Glutamatergic neuron (in vitro differentiated cells): ENCODE results near the gene PARVB. TPM values are rescaled to one million over a fixed set of nuclear protein-coding genes. Genes with fewer than 3 reads are reported as not detected.

Source experiments
- DNase-seq: peaks from one replicate; pipeline ENCODE4 v3.0.0; 2022
- H3K27ac Mint-ChIP-seq: one replicate; pipeline ENCODE4 v1.8.0; 2020; ENCODE audit warnings: mild to moderate bottlenecking, mixed read lengths, inconsistent platforms; ENCODE audit not compliant: unreplicated experiment
- H3K27me3 Mint-ChIP-seq: one replicate; pipeline ENCODE4 v1.8.0; 2020; ENCODE audit warnings: mild to moderate bottlenecking, moderate library complexity, mixed read lengths, inconsistent platforms; ENCODE audit not compliant: unreplicated experiment
- H3K36me3 Mint-ChIP-seq: one replicate; pipeline ENCODE4 v1.8.0; 2020; ENCODE audit warnings: mild to moderate bottlenecking, mixed read lengths, inconsistent platforms; ENCODE audit not compliant: unreplicated experiment
- H3K4me1 Mint-ChIP-seq: one replicate; pipeline ENCODE4 v1.8.0; 2020; ENCODE audit warnings: mild to moderate bottlenecking, low read depth, mixed read lengths, inconsistent platforms; ENCODE audit not compliant: unreplicated experiment
- H3K4me3 Mint-ChIP-seq: one replicate; pipeline ENCODE4 v1.8.0; 2020; ENCODE audit warnings: mild to moderate bottlenecking, mixed read lengths, inconsistent platforms; ENCODE audit not compliant: unreplicated experiment
- H3K9me3 Mint-ChIP-seq: one replicate; pipeline ENCODE4 v1.8.0; 2020; ENCODE audit warnings: mild to moderate bottlenecking, moderate library complexity, mixed read lengths, inconsistent platforms; ENCODE audit not compliant: unreplicated experiment
- CTCF ChIP-seq: fragments of 200-600 bp; sonication (generic); IDR thresholded peaks from one replicate; pipeline ENCODE4 v1.5.0; 2021; ENCODE audit not compliant: partially characterized antibody, unreplicated experiment
- total RNA-seq: library from RNA; stranded (reverse); fragmentation: NEBNext Ultra II Directional; extraction: Animal tissue kit (Norgen Biotek cat#: 25700); gene quantifications from one replicate; pipeline ENCODE4 v1.2.1, GENCODE V29; 2021; ENCODE audit not compliant: unreplicated experiment

Gene PARVB
- total RNA-seq, 1 donor from 2014 or later: 7.7 TPM

- no peak for DNase-seq
- H3K9me3 Mint-ChIP-seq: peaks cover 6% of the 10 kb centered on the region
- no peak for TF ChIP-seq CTCF
- H3K36me3 Mint-ChIP-seq: no peaks in the 10 kb centered on the region
- H3K27me3 Mint-ChIP-seq: peaks cover 7% of the 10 kb centered on the region
- no peaks in the 10 kb centered on the region for H3K4me1 Mint-ChIP-seq
- no peak overlapping the region for H3K4me3 Mint-ChIP-seq
- no peak overlapping the region for H3K27ac Mint-ChIP-seq
Observed at GRCh38 chr22:44019846-44020245, 4.3 kb upstream of the PARVB start.

GRCh38 chr22:44020981-44021380 lies 3.1 kb upstream of the PARVB start:
- Mint-ChIP-seq H3K27me3 (peaks cover 7% of the 10 kb centered on the region), H3K9me3 (peaks cover 6% of the 10 kb centered on the region), H3K4me3 (no peak overlapping the region), H3K27ac (no peak overlapping the region), H3K36me3 (no peaks in the 10 kb centered on the region), H3K4me1 (no peaks in the 10 kb centered on the region)
- DNase-seq: no peak
- TF ChIP-seq CTCF: no peak

- TF ChIP-seq CTCF: no peak
- Mint-ChIP-seq H3K9me3 (peaks cover 6% of the 10 kb centered on the region), H3K4me1 (peaks cover 2% of the 10 kb centered on the region), H3K36me3 (no peaks in the 10 kb centered on the region), H3K27ac (no peak overlapping the region), H3K4me3 (peak overlapping the region; percentile 84), H3K27me3 (peaks cover 4% of the 10 kb centered on the region)
- DNase-seq: peak; percentile 43
Observed at GRCh38 chr22:44023404-44024287, 456 bp upstream of the PARVB start.

- H3K4me1 Mint-ChIP-seq: peaks cover 2% of the 10 kb centered on the region
- no peak for TF ChIP-seq CTCF
- H3K36me3 Mint-ChIP-seq: no peaks in the 10 kb centered on the region
- peak overlapping the region; percentile 34 for H3K4me3 Mint-ChIP-seq
- H3K27me3 Mint-ChIP-seq: peaks cover 4% of the 10 kb centered on the region
- DNase-seq: no peak
- H3K9me3 Mint-ChIP-seq: peaks cover 6% of the 10 kb centered on the region
- H3K27ac Mint-ChIP-seq: no peak overlapping the region
Observed at GRCh38 chr22:44025171-44026065, 1.3 kb downstream of the PARVB start.
